ENCODE measurements around the gene PIAS1.
"Not testable (repeated sequence)": the region's sequence is repeated elsewhere in the genome, so short reads cannot be mapped to it uniquely, and the experiment has no call there.

Gene PIAS1

DNA sequence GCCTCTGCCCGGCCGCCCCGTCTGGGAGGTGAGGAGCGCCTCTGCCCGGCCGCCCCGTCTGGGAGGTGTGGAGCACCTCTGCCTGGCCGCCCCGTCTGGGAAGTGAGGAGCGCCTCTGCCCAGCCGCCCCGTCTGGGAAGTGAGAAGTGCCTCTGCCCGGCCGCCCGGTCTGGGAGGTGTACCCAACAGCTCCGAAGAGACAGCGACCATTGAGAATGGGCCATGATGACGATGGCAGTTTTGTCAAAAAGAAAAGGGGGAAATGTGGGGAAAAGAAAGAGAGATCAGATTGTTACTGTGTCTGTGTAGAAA is 168.3 kb downstream of the PIAS1 start:
- not testable (repeated sequence) for DNase-seq

DNA sequence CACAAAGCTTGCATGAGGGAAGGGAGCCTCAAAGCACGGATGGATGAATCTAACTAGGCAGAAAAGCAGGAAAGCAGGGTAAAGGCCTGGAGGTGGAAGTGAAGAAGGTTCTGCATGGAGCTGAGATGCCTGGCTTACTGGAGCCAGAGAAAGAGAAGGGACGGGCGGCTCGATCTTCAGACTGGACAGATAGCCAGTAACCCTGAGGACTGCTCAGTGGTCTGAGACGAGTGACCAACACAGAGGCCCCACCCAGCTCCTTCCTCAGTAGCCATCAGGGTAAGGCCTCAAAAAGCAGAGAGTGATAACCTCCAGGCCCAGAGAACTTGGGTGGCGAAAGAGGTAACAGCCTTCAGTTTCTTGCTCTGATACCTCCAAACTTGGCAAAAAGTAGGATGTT is 169.1 kb downstream of the PIAS1 start:
- DNase-seq: no peak

DNA sequence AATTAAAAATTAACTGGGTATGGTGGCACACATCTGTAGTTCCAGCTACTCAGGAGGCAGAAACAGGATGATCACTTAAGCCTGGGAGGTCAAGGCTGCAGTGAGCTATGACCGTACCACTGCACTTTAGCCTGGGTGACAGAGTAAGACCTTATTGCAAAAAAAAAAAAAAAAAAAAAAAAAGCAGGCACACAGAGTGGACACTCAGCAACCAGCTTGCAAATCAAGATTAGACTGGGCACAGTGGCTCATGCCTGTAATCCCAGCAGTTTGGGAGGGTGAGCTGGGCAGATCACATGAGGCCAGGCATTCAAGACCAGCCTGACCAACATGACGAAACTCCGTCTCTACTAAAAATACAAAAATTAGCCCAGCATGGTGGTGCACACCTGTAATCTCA is 170.0 kb downstream of the PIAS1 start:
- no peak for DNase-seq

DNA sequence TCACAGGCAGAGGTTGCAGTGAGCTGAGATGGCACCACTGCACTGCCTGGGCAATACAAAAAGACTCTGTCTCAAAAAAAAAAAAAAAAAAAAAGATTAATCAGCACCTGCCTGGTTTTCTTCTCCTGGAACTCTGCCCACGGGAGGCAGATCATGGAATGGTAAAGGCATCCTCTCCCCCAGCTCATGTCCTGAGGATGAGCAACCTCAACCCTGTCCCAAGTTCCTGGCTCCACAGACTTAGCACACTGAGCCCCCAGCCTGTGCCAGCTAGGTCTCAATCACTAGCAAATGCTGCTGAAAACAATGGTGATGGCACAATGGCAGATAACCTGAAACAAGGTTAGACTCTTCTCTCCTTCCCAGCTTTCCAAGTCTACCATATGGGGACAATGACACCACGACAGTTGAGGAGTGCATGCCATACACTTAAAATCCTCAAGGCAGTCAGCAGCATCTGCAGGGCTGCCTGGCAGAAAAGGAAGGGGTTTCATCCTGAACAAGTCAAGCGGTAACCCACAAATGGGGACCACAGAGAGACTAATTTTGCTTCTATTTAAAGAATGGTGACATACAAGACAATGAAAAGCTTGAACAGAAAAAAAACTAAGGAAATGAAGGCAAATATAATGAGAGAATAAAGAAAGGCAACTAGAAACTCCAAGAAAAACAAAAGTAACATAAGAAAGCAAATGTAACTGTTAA is 170.6 kb downstream of the PIAS1 start:
- DNase-seq: no peak

DNA sequence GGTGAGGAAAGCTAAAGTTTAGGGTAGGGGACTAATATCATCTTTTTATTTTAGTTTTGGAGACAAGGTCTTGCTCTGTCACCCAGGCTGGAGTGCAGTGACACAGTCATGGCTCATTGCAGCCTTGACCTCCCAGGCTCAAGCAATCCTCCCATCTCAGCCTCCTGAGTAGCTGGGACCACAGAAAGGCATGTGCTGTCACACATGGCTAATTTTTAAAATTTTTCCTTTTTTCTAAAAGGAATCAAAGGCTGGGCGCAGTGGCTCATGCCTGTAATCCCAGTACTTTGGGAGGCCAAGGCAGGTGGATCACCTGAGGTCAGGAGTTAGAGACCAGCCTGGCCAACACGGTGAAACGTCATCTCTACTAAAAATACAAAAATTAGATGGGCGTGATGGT is 171.3 kb downstream of the PIAS1 start:
- DNase-seq: not testable (repeated sequence)

DNA sequence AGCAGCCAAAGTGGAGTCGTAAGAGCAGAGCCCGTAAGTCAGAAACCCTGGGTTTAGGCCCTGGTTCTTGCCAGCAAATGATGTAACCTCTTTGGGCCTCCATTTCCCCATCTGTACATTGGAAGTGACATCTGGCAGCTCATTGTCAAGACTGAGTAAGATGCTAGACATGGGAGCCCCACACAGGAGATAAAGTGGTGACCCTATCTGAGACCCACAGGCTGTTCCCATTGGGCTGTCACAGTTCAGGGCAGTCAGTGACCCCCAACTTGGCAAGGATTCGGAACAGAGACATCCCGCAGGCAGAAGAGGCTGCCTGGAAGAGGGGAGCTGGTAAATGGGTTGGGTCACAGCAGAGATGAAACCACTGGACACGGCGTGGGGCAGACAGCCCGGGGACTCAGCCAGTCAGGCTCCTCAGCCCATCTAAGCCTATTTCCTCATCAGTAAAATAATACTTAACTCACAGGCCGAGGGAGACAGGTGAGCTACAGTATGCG is 173.6 kb downstream of the PIAS1 start:
- no peak for DNase-seq

DNA sequence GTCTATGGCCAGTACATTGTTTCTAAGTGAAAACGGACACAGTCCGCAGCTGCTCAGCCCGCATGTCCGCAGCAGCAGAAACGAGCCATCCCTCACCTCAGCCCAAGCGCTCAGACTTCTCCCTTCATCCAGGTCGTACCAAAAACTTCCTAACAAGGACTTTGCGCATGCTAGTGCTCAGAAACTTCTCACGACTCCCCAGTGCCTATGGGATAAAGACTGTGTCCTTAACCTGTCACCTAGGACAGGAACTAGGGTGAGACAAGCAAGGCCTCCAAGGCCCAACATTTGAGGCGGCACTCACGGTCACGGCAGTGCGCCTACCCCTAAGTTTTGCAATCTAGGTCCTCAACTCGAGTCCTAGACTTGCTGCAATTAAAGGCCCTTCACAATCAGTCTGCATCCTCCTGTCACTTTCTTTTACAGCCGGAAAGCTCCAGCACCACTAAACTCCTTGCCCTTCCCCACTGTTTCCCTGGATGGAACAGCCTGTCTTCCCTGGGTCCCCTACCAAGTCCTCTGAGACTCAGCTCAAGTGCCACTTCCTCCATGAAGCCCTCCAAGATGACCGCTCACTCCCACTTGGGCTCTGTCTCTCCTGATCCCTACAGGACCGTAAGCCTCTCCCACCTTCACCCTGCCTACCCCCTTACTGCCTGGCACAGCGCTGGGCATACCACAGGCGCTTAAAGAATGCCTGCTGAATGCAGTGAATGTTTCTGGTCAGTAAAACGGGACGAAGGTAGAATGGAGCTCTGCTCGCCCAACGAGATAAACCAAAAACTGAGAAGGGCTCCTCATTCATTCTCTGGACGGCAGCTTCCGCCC is 174.2 kb downstream of the PIAS1 start:
- DNase-seq: no peak

DNA sequence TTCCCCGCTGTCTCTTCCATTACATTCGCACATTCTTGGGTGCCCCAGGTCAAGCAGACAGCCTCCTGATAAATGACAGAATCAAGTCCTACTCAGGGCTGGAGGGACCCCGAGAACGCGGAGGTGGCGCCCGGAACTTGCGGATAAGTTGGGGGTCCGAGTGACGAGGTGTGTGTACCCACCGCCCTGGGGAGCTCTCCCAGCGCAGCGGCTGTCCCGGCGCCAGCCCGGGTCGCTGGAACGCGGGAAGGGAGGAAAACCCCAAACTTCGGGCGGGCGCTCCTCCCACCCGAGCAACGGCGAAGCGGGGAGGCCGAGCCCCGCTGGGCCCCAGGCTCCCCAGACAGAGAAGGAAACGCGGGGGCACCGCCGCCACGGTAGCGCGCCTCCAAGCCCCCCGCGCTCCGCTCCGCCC is 174.9 kb downstream of the PIAS1 start:
- no peak for DNase-seq

DNA sequence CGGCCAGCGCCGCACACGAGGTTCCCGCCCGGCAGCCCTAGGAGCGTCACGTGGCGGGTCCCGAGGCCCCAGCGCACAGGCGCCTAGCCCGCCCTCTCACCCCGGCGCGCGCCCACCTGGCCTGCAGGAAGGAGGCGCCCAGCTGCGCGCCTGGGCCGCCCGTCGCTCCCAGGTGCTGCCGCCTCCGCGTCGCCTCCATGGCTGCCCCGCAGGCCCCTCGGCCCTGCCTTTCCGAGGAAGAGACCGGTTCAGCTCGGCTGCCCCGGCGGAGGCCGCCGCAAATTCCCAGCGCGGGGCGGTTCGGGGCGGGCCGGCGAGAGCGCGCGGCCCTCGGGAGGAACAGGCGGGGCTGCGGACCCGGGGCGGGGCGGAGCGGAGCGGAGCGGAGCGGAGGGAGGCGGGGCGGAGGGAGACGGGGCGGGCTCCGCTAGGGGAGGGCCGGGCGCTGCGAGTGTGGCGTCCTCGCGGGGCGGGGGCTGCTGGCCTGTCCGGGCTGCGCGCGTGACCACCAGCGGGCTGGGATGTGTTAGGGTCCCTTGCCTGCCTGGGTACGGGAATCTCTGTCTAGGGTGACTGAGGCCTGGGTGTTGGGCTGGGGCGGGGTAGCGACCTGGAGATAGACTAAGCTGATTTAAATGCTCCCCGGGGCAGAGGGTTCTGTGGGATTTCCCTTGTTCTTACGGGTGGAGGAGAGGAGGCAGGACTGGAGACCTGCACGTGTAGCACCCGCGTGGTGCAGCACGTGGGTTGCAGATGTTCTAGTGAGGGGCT is 175.5 kb downstream of the PIAS1 start, which contains the start of gene CLN6:
Gene CLN6, minus strand, starts transcription at position 343 of the 771 bp plus-strand sequence. Its CDS starts 144 bp downstream, at position 199.
- peak; percentile 70 to 75 for DNase-seq

DNA sequence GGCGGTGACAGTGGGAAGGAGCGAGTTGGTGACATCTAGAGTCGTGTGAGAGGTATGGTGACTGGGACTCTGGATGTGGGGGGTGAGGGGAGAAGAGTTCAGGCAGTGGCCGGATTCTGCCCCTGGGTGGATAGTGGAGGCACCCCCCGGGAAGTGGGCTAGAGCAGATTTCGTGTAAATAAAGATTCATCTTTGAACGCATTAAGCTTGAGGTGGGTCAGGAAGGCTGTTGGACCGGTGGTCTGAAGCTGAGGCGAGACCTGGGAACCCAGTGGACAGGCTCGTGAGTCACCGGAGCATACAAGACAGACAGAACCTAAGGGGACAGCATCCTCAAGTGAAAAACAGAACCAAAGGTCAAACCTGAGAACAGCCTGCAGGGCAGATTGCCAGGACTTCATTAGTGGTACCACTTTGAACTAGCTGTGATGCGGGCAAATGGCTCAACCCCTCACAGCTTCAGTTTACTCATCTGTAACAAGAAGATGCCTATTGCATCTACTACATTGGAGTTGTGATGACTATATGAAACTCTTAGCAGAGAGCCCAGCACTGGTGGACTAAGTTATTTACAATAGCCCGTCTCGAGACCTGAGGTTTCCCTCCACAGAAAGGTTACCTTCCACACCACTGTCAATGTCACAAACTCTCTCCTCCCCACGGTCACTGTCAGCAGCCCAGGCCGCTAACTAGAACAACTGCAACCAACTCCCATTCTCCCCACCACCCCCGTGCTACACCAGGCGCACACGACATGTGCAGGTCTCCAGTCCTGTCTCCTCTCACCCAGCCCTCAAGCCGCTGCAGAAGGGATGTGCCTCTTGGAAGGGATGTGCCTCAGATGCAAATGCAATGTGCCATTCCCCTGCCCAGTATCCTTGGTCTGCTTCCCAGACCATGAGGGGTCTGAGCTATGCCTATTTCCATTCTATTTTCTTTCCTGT is 176.3 kb downstream of the PIAS1 start:
- no peak for DNase-seq

DNA sequence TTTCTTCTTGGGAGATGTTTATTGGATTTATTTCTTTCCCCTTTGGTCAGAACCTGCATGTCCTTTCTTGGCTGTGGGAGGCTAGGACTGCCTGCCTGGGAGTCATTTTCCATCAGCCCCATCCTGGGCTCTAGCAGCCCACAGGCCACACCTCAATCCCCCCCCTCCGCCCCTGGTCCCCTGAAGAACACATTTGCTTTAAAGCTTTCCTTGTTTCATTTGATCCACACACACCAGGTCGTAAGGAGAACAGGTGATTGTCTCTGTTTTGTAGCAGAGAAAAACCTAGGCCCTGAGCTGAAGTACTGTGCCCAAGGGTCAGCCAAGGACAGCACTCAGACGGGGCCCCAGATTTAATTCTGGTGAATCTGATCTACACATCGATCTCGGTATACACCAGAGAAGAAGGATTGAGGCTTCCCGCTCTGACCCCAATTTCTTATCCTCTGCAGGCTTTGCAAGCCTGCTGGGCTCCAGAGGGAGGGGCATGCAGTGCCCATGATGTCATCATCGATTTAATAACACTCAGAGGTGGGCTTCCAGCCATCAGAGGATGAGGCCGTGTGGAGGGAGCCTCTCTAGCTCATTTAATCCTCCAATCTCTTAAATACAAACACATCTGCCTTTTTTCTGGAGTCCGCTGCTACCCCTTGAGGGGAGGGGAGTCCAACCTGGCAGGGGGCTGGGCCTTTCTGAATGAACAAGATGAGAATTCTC is 177.1 kb downstream of the PIAS1 start:
- no peak for DNase-seq

DNA sequence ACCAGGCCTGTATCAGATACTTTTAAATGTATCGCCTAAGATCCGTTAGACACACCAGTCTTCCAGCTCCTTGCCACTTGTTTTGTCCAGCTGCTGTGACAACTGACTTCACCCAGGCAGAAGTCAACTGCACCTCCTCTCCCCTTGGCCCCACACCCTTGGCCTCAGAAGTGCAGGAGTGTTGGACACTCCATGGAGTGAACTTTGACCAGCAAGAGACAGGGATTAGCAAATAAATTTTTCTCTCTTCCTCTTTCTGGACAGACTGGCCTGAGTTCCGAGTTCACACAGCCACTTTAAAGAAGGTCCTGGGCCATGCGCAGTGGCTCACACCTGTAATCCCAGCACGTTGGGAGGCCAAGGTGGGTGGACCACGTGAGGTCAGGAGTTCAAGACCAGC is 178.3 kb downstream of the PIAS1 start:
- DNase-seq: no peak

DNA sequence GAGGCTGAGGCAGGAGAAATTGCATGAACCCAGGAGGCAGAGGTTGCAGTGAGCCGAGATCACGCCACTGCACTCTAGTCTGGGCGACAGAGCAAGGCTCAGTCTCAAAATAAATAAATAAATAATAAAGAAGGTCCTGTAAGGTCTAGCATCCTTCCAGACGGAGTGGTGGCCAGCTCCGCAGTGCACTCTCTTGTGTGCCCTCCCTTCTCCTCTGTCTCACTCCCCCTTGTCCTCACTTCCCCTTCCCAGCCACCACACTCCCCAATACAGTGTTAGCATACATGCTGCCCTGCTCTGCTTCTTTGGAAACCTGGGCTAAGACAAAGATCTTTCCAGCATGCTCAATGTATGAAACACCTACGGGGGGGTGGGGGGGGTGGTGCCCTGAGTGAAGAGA is 178.8 kb downstream of the PIAS1 start:
- DNase-seq: no peak

DNA sequence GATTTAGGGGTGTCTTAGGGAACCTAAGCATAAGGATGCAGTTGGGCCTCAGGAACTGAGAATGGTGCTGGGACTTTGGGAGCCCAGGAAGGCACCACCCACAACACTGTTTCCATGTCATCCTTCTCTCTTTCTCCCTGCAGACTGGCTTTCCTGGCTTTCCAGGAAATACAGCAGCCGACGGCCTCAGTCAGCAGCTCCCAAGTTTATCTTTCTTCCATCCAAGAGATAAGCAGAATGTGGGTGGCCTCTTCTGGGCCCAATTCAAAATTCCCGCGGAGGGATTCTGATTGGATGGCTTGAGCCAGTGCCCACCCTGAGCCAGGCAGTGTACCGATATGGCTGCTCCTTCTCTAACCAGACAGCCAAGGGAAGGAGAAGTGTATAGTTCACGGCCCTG is 179.9 kb downstream of the PIAS1 start:
- DNase-seq: no peak

DNA sequence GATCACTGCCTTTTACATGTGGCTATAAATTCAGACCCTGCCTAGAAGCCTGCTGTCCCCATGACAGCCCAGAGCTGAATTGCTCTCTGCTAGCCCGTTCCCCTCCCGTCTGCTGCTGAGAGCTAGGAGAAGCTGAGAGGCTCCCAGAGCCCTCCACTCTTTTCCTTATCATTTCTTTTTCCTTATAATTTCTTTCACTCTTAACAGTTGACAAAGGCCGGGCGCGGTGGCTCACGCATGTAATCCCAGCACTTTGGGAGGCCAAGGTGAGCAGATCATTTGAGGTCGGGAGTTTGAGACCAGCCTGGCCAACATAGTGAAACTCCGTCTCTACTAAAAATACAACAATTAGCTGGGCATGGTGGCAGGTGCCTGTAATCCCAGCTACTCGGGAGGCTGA is 180.4 kb downstream of the PIAS1 start:
- DNase-seq: not testable (repeated sequence)

DNA sequence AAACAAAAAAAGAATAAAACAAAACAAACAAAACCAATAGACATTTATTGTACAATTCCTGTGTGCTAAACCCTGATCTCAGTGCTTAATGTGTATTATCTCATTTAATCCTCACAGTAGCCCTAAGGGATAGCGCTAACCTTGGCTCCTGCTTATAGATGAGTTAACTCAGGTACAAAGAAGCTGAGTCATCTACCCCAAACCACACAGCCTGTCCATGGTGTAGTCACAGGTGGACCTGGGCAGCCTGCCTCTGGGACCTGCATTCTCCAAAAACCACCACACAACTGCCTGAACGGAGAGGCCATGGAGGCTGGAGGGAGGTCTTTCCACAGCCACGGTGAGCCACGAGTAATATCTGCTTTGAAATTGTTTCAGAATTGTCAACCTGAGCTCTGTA is 180.9 kb downstream of the PIAS1 start:
- no peak for DNase-seq

DNA sequence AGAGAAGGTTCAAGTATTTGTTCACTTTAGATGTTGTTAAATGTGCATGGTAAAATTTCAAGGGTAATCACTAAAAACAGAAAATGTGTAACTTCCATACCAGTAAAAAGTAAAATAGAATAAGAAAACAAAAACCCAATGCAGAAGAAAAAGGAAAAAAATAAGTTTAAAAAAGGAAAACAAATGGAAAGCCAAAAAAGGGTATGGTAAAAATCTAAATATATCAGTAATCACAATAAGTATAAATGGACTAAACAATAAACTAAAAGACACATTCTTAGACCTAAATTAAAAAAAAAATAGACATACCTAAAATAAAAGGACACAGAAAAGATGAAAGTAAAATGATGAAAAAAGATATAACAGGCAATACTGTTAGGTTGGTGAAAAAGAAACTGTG is 184.9 kb downstream of the PIAS1 start:
- DNase-seq: no peak

DNA sequence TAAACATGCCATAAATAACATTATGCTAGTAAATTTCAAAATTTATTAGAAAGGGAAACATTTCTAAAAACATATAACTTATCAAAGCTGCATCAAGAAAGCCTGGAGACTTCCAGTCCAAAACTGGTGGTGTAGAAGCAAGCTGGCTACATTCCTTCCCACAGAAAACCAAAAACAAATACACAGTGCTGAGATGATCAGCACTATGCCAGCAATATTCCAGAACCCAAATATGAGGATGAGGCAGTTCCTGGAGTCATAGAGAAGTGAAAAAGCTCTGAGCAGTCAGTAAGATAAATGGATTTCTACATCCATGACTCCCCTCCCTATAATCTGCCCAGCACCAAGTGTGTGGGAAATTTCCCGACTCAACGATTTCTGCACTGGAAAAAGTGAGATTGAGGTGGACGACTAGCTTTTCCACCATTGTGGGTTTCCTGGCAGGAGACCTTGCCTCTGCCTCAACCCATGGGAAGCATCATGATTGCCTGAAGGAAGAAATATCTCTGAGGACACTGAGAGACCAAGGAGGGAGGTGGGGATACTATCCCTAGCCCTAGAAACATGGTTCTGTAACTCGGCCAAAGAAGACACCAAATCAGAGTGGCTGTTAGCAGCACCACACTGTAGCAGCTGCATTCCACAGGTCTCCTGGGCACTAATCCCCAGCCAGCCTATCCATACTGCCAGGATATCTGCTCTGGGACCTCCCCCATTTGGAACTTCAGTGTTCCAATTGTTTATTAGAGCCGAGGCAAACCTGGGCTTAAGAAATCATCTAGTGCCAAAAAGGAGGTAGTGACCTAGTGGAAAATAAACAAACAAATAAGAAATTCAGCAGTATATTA is 187.2 kb downstream of the PIAS1 start:
- DNase-seq: no peak

All from activated CD4-positive, alpha-beta T cell treated with anti-CD3 and anti-CD28 coated beads, Interleukin-2, amount 50 U/mL, for 4 hours (primary cell).